Mesothelial cell of epicardium (in vitro differentiated cells): ENCODE measurements around the gene CAST. TPM values are rescaled to one million over a fixed set of nuclear protein-coding genes. Genes with fewer than 3 reads are reported as not detected.
A peak's percentile ranks its signal among the peaks of the same experiment; 100 is the strongest.

ENCODE experiments used
- DNase-seq, 2 experiments: peaks; one replicate each; pipeline ENCODE4 v3.0.0; 2021; ENCODE audit warnings: low spot score in 2 of 2; ENCODE audit not compliant: unreplicated experiment in 2 of 2
- H3K27ac Mint-ChIP-seq: 2 replicates; pipeline ENCODE4 v1.8.0; 2021; ENCODE audit warnings: mixed read lengths
- H3K27me3 Mint-ChIP-seq: 2 replicates; pipeline ENCODE4 v1.8.0; 2021; ENCODE audit warnings: low read depth, mixed read lengths
- H3K36me3 Mint-ChIP-seq: 2 replicates; pipeline ENCODE4 v1.8.0; 2021; ENCODE audit warnings: mixed read lengths
- H3K4me1 Mint-ChIP-seq: 2 replicates; pipeline ENCODE4 v1.8.0; 2021; ENCODE audit warnings: mixed read lengths
- H3K4me3 Mint-ChIP-seq: 2 replicates; pipeline ENCODE4 v1.8.0; 2021; ENCODE audit warnings: mild to moderate bottlenecking, moderate library complexity, mixed read lengths
- H3K9me3 Mint-ChIP-seq: 2 replicates; pipeline ENCODE4 v1.8.0; 2021; ENCODE audit warnings: mixed read lengths
- total RNA-seq: library from RNA; stranded (reverse); gene quantifications from 3 replicates; pipeline ENCODE4 v1.2.1, GENCODE V29; 2021
- TF ChIP-seq, protein P1 (sequence below): fragments of 200-600 bp; sonication (generic); IDR thresholded peaks from one replicate; pipeline ENCODE4 v1.5.0; 2021; ENCODE audit warnings: antibody characterized with exemption; ENCODE audit not compliant: unreplicated experiment

The CAST gene
- total RNA-seq, 1 donor from 2014 or later = 132 TPM

DNA sequence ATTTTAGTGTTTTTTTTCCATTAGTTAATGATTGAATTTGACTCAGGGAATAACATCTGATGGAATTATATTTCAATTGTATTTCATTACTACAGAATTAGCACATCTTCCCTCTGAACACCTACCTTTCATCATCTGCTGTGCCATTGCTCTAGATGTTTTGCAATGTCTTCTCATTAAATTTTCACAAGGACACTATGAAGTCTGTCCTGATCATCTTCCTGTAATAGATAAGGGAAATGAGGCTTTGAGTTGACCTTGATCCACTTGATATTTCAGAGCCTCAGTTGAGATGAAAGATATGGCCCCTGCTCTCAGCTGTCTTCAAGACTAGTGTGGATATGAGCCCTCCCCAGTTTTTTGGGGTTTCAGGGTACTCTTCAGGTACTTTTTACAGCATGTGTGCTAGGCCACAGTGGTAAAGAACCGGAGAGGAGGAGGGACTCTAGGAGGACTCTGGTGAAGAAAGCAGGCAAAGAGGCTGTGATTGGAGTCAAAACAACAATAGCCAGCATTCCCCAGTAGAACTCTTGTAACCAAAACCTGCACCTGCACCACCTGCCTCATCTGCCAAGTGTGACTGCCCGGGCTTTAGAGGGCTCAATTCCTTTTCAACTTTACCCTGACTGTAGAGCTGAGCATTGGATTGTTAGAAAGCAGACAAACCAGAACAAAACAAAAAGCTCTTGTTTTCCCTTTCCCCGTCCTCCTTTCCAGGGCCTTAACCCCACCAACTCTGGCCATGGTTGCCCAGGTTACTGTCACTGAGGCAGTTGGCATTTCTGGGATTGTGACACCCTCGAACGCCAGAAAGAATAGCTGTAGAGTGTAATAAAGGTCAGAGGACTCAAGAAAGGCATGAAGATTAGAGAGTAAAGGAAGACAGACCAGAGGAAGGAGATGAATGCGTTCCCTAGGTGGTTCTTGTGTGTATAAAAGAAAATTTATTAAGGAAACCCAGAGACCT lies 89.3 kb downstream of the CAST start:
- TF ChIP-seq, protein P1, sequence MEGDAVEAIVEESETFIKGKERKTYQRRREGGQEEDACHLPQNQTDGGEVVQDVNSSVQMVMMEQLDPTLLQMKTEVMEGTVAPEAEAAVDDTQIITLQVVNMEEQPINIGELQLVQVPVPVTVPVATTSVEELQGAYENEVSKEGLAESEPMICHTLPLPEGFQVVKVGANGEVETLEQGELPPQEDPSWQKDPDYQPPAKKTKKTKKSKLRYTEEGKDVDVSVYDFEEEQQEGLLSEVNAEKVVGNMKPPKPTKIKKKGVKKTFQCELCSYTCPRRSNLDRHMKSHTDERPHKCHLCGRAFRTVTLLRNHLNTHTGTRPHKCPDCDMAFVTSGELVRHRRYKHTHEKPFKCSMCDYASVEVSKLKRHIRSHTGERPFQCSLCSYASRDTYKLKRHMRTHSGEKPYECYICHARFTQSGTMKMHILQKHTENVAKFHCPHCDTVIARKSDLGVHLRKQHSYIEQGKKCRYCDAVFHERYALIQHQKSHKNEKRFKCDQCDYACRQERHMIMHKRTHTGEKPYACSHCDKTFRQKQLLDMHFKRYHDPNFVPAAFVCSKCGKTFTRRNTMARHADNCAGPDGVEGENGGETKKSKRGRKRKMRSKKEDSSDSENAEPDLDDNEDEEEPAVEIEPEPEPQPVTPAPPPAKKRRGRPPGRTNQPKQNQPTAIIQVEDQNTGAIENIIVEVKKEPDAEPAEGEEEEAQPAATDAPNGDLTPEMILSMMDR = no peak
- no peak overlapping the region for H3K27ac Mint-ChIP-seq

DNA sequence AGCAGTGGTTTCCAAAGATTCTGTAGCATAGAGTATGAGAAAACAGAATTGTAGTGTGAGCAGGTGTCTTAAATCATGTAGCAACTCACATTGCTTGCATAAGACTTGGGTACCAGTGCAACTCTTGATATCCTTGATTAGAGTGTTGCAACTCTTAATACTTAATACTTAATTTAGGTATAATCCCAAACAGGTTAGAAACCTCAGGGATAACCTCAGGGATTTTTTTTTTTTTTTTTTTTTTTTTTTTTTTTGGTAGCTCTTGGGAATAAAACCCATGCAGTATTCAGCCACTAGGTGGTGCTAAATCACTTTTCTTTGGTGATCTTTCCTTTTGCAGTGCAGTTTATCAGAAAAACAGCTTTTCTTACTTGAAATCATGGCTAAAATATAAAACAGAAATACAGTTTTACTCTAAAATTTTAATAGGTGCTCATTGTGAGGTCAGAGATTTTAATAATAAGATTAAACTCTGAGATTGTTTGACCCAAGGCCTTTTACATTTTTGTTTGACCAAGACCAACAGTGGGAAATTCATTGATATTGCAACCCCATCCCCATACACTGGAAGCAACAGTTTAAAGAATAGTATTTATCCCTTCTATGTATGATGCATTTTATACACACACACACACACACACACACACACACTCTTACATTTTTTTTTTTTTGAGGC lies 90.3 kb downstream of the CAST start:
- DNase-seq = no peak
- Mint-ChIP-seq H3K4me1 (peaks cover 12% of the 10 kb centered on the region), H3K27me3 (no peaks in the 10 kb centered on the region), H3K27ac (no peak overlapping the region), H3K36me3 (peaks cover 32% of the 10 kb centered on the region), H3K9me3 (no peaks in the 10 kb centered on the region), H3K4me3 (no peak overlapping the region)
- TF ChIP-seq, protein P1 = peak; percentile 80

More for the DNA sequence above, 89.3 kb downstream of the CAST start:
- no peak for DNase-seq
- peaks cover 27% of the 10 kb centered on the region for H3K36me3 Mint-ChIP-seq
- H3K4me1 Mint-ChIP-seq = peaks cover 12% of the 10 kb centered on the region
- H3K27me3 Mint-ChIP-seq = no peaks in the 10 kb centered on the region
- H3K9me3 Mint-ChIP-seq = no peaks in the 10 kb centered on the region
- no peak overlapping the region for H3K4me3 Mint-ChIP-seq

DNA sequence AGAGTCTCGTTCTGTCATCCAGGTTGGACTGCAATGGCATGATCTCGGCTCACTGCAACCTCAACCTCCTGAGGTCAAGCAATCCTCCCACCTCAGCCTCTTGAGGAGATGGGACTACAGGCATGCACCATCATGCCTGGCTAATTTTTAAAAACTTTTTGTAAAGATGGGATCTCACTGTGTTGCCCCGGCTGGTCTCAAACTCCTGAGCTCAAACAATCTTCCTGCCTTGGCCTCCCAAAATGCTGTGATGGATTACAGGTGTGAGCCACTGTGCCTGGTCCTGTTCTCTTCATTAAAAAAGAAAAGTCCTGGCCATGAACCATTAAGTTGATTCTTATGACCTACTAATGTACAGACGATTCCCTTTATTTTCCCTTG lies 90.8 kb downstream of the CAST start:
- TF ChIP-seq, protein P1 = no peak
- DNase-seq = no peak
- Mint-ChIP-seq H3K27me3 (no peaks in the 10 kb centered on the region), H3K36me3 (peaks cover 32% of the 10 kb centered on the region), H3K4me3 (no peak overlapping the region), H3K9me3 (no peaks in the 10 kb centered on the region), H3K27ac (peak overlapping the region; percentile 37), H3K4me1 (peaks cover 12% of the 10 kb centered on the region)

DNA sequence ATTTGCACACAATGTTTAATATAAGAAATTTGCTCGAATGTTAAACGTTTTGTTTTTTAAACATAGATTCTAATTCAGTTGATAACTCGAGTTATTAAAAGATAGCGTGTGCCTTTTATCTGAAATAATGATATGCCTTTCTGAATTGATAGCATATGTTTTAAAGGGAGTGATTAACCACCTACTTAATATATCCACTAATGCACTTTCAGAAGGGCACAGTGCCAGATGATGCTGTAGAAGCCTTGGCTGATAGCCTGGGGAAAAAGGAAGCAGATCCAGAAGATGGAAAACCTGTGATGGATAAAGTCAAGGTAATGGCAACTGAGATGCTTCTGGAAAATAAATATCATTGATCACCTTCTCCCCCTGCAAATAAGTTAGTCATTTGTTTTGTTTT lies 91.7 kb downstream of the CAST start:
- H3K36me3 Mint-ChIP-seq = peaks cover 30% of the 10 kb centered on the region
- H3K9me3 Mint-ChIP-seq = no peaks in the 10 kb centered on the region
- no peak overlapping the region for H3K27ac Mint-ChIP-seq
- H3K27me3 Mint-ChIP-seq = no peaks in the 10 kb centered on the region
- H3K4me3 Mint-ChIP-seq = no peak overlapping the region
- TF ChIP-seq, protein P1 = no peak
- peaks cover 12% of the 10 kb centered on the region for H3K4me1 Mint-ChIP-seq
- no peak for DNase-seq

DNA sequence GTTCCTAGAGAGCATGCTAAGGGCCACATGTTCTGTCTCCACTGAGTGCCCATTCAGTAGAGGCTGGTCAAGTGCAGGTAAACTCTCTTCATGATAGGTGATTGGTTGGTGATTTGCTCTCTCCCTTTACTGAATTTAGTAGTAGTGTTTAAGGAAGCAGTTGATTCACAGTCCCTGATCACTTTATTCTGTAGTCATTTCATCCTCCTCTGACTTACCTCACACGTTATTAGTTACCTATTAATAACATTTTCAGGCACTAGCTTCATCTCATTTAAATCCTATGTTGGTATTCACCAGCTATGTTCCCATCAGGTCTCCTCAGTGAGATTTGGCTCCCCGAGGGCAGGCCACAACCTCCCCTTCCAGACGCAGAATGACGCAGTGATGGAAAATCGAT lies 93.7 kb downstream of the CAST start:
- DNase-seq = no peak
- Mint-ChIP-seq H3K4me1 (peaks cover 12% of the 10 kb centered on the region), H3K4me3 (no peak overlapping the region), H3K36me3 (peaks cover 29% of the 10 kb centered on the region), H3K27ac (no peak overlapping the region), H3K9me3 (no peaks in the 10 kb centered on the region), H3K27me3 (no peaks in the 10 kb centered on the region)
- TF ChIP-seq, protein P1 = no peak
